GM23338 (cell line): ENCODE results near the gene BCL2. TPM values are rescaled to one million over a fixed set of nuclear protein-coding genes. Genes with fewer than 3 reads are reported as not detected.

Experiments
- ATAC-seq: fragments of 200-7000 bp; cut with Tn5 transposase; 3 replicates; pipeline ENCODE4 v1.9.1; 2020
- DNase-seq: peaks from one replicate; pipeline ENCODE4 v3.0.0-alpha.2; 2015; ENCODE audit warnings: low spot score
- H2AFZ ChIP-seq: fragments of 200-600 bp; sonication (generic); 2 replicates; pipeline ENCODE4 v1.8.0; 2016; ENCODE audit warnings: antibody characterized with exemption, mild to moderate bottlenecking, moderate library complexity
- H3F3A ChIP-seq: fragments of 200-600 bp; sonication (generic); replicated peaks from 2 replicates; pipeline ENCODE4 v1.8.0; 2017; ENCODE audit warnings: antibody characterized with exemption, mixed run types, low read depth
- H3K27ac ChIP-seq: fragments of 200-600 bp; sonication (generic); 2 replicates; pipeline ENCODE4 v1.6.1; 2016; ENCODE audit warnings: low read depth
- H3K27me3 ChIP-seq: fragments of 200-600 bp; sonication (generic); 2 replicates; pipeline ENCODE4 v1.8.0; 2016; ENCODE audit warnings: mild to moderate bottlenecking, mixed run types, moderate library complexity; ENCODE audit not compliant: insufficient read depth
- H3K36me3 ChIP-seq: fragments of 200-600 bp; sonication (generic); 2 replicates; pipeline ENCODE4 v1.8.0; 2016; ENCODE audit warnings: mild to moderate bottlenecking; ENCODE audit not compliant: insufficient read depth
- H3K4me1 ChIP-seq: fragments of 200-600 bp; sonication (generic); 2 replicates; pipeline ENCODE4 v1.8.0; 2016; ENCODE audit warnings: mild to moderate bottlenecking, moderate library complexity; ENCODE audit not compliant: insufficient read depth
- H3K4me2 ChIP-seq: fragments of 200-600 bp; sonication (generic); 2 replicates; pipeline ENCODE4 v1.7.1; 2017; ENCODE audit warnings: mixed run types
- H3K4me3 ChIP-seq: fragments of 200-600 bp; sonication (generic); 2 replicates; pipeline ENCODE4 v1.6.1; 2016; ENCODE audit warnings: mixed run types
- H3K79me2 ChIP-seq: fragments of 200-600 bp; sonication (generic); replicated peaks from 2 replicates; pipeline ENCODE4 v1.8.0; 2017; ENCODE audit warnings: mild to moderate bottlenecking; ENCODE audit not compliant: insufficient read depth
- H3K9me2 ChIP-seq: fragments of 200-600 bp; sonication (generic); 2 replicates; pipeline ENCODE4 v1.8.0; 2017; ENCODE audit not compliant: insufficient read depth
- H4K20me1 ChIP-seq: fragments of 200-600 bp; sonication (generic); replicated peaks from 2 replicates; pipeline ENCODE4 v1.8.0; 2017; ENCODE audit warnings: mild to moderate bottlenecking; ENCODE audit not compliant: insufficient read depth
- H3K27ac Mint-ChIP-seq: 2 replicates; pipeline ENCODE4 v1.8.0; 2020; ENCODE audit warnings: inconsistent platforms, mild to moderate bottlenecking, moderate library complexity, mixed read lengths
- H3K27me3 Mint-ChIP-seq: 3 replicates; pipeline ENCODE4 v1.8.0; 2022; ENCODE audit warnings: low read depth, mild to moderate bottlenecking, moderate library complexity, mixed read lengths, inconsistent platforms; ENCODE audit not compliant: insufficient read depth, poor library complexity
- H3K36me3 Mint-ChIP-seq: 3 replicates; pipeline ENCODE4 v1.8.0; 2021; ENCODE audit warnings: low read depth, mild to moderate bottlenecking, inconsistent platforms, moderate library complexity, mixed read lengths
- H3K4me1 Mint-ChIP-seq: 3 replicates; pipeline ENCODE4 v1.8.0; 2020; ENCODE audit warnings: mild to moderate bottlenecking, inconsistent platforms, mixed read lengths
- H3K4me3 Mint-ChIP-seq: 3 replicates; pipeline ENCODE4 v1.8.0; 2021; ENCODE audit warnings: moderate library complexity, mild to moderate bottlenecking, inconsistent platforms, mixed read lengths
- H3K9me3 Mint-ChIP-seq: 3 replicates; pipeline ENCODE4 v1.8.0; 2020; ENCODE audit warnings: moderate library complexity, mild to moderate bottlenecking, inconsistent platforms, mixed read lengths
- CREB1 ChIP-seq: fragments of 250-450 bp; sonication (Bioruptor Pico); IDR thresholded peaks from 2 replicates; pipeline ENCODE4 v1.5.0; 2020; ENCODE audit warnings: low read depth, mild to moderate bottlenecking, moderate library complexity
- EZH2 ChIP-seq: fragments of 200-600 bp; sonication (generic); IDR thresholded peaks from one replicate; pipeline ENCODE4 v1.8.0; 2017; ENCODE audit warnings: antibody characterized with exemption, mild to moderate bottlenecking, low read depth; ENCODE audit not compliant: unreplicated experiment
- EZH2phosphoT487 ChIP-seq: fragments of 200-600 bp; sonication (generic); IDR thresholded peaks from one replicate; pipeline ENCODE4 v1.8.1; 2018; ENCODE audit warnings: antibody characterized with exemption; ENCODE audit not compliant: unreplicated experiment
- JUNB ChIP-seq: IDR thresholded peaks from one replicate; pipeline ENCODE4 v1.6.1; 2016; ENCODE audit warnings: antibody characterized with exemption; ENCODE audit not compliant: unreplicated experiment
- NANOG ChIP-seq: IDR thresholded peaks from 2 replicates; pipeline ENCODE4 v1.6.1; 2016; ENCODE audit warnings: antibody characterized with exemption, borderline replicate concordance
- POLR2AphosphoS5 ChIP-seq: IDR thresholded peaks from 2 replicates; pipeline ENCODE4 v1.6.1; 2016; ENCODE audit warnings: antibody characterized with exemption, low read depth
- REST ChIP-seq: IDR thresholded peaks from one replicate; pipeline ENCODE4 v1.6.1; 2018; ENCODE audit warnings: antibody characterized with exemption; ENCODE audit not compliant: unreplicated experiment
- STAT1 ChIP-seq: IDR thresholded peaks from one replicate; pipeline ENCODE4 v1.6.1; 2016; ENCODE audit warnings: antibody characterized with exemption; ENCODE audit not compliant: unreplicated experiment
- ZNF114 ChIP-seq: fragments of 250-450 bp; sonication (Bioruptor Pico); IDR thresholded peaks from 2 replicates; pipeline ENCODE4 v1.5.0; 2020; ENCODE audit warnings: mild to moderate bottlenecking, moderate library complexity
- ZNF331 ChIP-seq: fragments of 250-450 bp; sonication (Bioruptor Pico); IDR thresholded peaks from 2 replicates; pipeline ENCODE4 v1.5.0; 2020; ENCODE audit warnings: low read depth, mild to moderate bottlenecking, moderate library complexity
- polyA plus RNA-seq: library from polyadenylated mRNA; unstranded; fragments of >200 nt; fragmentation: Nextera tagmentation; extraction: Ambion mirVana; gene quantifications from 2 replicates; pipeline ENCODE4 v1.2.1, GENCODE V29; 2016
- total RNA-seq: library from RNA; depleted of rRNA; stranded (reverse); fragments of >200 nt; shearing (Covaris generic); gene quantifications from 2 replicates; pipeline ENCODE4 v1.2.3, GENCODE V29; 2014
- TF ChIP-seq, protein P1 (sequence below), 2 experiments: fragments of 200-600 bp in 1 of 2; sonication (generic) in 1 of 2; conservative IDR thresholded peaks; 2 replicates each; pipeline versions ENCODE4 v1.5.1 to v1.6.1; 2016 to 2017; ENCODE audit warnings: antibody characterized with exemption in 2 of 2, low read depth in 2 of 2, mild to moderate bottlenecking in 2 of 2, moderate library complexity in 1 of 2
- TF ChIP-seq, protein P2 (sequence below): IDR thresholded peaks from 2 replicates; pipeline ENCODE4 v1.6.1; 2016; ENCODE audit warnings: antibody characterized with exemption
- TF ChIP-seq, protein P3 (sequence below): fragments of 250-450 bp; sonication (Bioruptor Pico); IDR thresholded peaks from 2 replicates; pipeline ENCODE4 v1.5.0; 2020; ENCODE audit warnings: mild to moderate bottlenecking, moderate library complexity

BCL2 gene
- total and polyA plus RNA-seq, 2 experiments from 2014 or later = 1.2 to 4.0 TPM

DNA sequence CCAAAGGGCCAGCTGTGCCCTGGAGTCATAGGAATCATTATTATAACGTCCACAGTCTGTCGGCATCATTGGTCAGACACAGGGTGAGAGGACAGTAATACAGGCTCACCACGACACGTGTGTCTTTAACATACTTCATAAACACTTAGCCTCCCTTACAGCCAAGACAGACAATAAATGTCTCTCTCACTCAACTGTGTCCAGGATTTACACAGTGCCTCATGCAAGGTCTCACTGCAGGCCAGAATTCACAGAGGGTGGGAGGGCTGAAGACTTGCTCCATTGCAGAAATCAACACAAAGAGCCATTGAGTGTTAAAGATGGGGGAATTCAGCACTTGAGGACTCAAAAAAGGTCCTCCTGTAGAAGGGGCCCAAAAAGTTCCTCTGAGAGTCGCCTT is 210.5 kb downstream of the BCL2 start (continued):
- TF ChIP-seq EZH2phosphoT487 (no peak), JUNB (no peak), NANOG (no peak), POLR2AphosphoS5 (no peak), CREB1 (CRISPR knock-in tag) (no peak), REST (no peak), EZH2 (no peak)

DNA sequence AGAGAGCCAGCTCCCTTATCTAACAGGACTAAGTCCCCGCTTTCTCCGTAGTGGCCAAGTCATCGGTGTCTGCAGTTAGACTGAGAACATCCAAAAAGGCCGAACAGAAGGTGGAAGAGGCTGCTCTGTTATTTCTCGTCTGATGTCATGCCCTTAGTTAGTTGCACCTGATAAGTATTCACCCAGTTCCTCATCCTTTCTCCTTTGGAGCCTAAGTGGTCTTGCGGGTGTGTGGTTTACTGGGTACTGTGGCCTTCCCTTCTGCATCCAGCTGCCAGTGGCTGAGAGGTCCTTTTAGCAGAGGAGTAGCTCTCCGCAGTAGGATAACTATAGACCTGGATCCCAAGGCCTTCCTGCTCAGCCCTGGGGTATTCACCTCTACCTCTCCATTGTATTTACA is 211.6 kb downstream of the BCL2 start:
- H3K27me3 Mint-ChIP-seq = no peaks in the 10 kb centered on the region
- no peaks in the 10 kb centered on the region for H4K20me1 ChIP-seq
- no peaks in the 10 kb centered on the region for H3K4me1 ChIP-seq
- H3K4me1 Mint-ChIP-seq = peaks cover 13% of the 10 kb centered on the region; the same call in 2 of the 3 replicates
- no peak for DNase-seq
- H2AFZ ChIP-seq = no peak overlapping the region
- peaks cover 3% of the 10 kb centered on the region; the same call in 2 of the 3 replicates for H3K36me3 Mint-ChIP-seq
- H3K9me2 ChIP-seq = 0 out of 2 replicates have a peak, but pooled peaks cover 7% of the 10 kb centered on the region
- H3K27ac ChIP-seq = no peak overlapping the region
- H3K36me3 ChIP-seq = no peaks in the 10 kb centered on the region
- H3F3A ChIP-seq = no peaks in the 10 kb centered on the region
- peaks cover 6% of the 10 kb centered on the region; the same call in 2 of the 3 replicates for H3K9me3 Mint-ChIP-seq
- H3K4me3 Mint-ChIP-seq = no peak overlapping the region
- no peak overlapping the region for H3K4me2 ChIP-seq
- no peaks in the 10 kb centered on the region for H3K79me2 ChIP-seq
- H3K27ac Mint-ChIP-seq = no peak overlapping the region
- no peak for ATAC-seq
- H3K27me3 ChIP-seq = no peaks in the 10 kb centered on the region
- no peak overlapping the region for H3K4me3 ChIP-seq
- TF ChIP-seq EZH2 (no peak), NANOG (no peak), EZH2phosphoT487 (no peak), ZNF114 (no peak), POLR2AphosphoS5 (no peak), ZNF331 (CRISPR knock-in tag) (no peak), STAT1 (no peak), CREB1 (CRISPR knock-in tag) (no peak), JUNB (no peak)
- TF ChIP-seq, protein P1, sequence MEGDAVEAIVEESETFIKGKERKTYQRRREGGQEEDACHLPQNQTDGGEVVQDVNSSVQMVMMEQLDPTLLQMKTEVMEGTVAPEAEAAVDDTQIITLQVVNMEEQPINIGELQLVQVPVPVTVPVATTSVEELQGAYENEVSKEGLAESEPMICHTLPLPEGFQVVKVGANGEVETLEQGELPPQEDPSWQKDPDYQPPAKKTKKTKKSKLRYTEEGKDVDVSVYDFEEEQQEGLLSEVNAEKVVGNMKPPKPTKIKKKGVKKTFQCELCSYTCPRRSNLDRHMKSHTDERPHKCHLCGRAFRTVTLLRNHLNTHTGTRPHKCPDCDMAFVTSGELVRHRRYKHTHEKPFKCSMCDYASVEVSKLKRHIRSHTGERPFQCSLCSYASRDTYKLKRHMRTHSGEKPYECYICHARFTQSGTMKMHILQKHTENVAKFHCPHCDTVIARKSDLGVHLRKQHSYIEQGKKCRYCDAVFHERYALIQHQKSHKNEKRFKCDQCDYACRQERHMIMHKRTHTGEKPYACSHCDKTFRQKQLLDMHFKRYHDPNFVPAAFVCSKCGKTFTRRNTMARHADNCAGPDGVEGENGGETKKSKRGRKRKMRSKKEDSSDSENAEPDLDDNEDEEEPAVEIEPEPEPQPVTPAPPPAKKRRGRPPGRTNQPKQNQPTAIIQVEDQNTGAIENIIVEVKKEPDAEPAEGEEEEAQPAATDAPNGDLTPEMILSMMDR (conservative IDR thresholded peaks at IDR 0.05; ENCODE audit: low read depth in 2 of 2) = no peak
- TF ChIP-seq, protein P2, sequence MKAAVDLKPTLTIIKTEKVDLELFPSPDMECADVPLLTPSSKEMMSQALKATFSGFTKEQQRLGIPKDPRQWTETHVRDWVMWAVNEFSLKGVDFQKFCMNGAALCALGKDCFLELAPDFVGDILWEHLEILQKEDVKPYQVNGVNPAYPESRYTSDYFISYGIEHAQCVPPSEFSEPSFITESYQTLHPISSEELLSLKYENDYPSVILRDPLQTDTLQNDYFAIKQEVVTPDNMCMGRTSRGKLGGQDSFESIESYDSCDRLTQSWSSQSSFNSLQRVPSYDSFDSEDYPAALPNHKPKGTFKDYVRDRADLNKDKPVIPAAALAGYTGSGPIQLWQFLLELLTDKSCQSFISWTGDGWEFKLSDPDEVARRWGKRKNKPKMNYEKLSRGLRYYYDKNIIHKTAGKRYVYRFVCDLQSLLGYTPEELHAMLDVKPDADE = no peak
- TF ChIP-seq, protein P3, sequence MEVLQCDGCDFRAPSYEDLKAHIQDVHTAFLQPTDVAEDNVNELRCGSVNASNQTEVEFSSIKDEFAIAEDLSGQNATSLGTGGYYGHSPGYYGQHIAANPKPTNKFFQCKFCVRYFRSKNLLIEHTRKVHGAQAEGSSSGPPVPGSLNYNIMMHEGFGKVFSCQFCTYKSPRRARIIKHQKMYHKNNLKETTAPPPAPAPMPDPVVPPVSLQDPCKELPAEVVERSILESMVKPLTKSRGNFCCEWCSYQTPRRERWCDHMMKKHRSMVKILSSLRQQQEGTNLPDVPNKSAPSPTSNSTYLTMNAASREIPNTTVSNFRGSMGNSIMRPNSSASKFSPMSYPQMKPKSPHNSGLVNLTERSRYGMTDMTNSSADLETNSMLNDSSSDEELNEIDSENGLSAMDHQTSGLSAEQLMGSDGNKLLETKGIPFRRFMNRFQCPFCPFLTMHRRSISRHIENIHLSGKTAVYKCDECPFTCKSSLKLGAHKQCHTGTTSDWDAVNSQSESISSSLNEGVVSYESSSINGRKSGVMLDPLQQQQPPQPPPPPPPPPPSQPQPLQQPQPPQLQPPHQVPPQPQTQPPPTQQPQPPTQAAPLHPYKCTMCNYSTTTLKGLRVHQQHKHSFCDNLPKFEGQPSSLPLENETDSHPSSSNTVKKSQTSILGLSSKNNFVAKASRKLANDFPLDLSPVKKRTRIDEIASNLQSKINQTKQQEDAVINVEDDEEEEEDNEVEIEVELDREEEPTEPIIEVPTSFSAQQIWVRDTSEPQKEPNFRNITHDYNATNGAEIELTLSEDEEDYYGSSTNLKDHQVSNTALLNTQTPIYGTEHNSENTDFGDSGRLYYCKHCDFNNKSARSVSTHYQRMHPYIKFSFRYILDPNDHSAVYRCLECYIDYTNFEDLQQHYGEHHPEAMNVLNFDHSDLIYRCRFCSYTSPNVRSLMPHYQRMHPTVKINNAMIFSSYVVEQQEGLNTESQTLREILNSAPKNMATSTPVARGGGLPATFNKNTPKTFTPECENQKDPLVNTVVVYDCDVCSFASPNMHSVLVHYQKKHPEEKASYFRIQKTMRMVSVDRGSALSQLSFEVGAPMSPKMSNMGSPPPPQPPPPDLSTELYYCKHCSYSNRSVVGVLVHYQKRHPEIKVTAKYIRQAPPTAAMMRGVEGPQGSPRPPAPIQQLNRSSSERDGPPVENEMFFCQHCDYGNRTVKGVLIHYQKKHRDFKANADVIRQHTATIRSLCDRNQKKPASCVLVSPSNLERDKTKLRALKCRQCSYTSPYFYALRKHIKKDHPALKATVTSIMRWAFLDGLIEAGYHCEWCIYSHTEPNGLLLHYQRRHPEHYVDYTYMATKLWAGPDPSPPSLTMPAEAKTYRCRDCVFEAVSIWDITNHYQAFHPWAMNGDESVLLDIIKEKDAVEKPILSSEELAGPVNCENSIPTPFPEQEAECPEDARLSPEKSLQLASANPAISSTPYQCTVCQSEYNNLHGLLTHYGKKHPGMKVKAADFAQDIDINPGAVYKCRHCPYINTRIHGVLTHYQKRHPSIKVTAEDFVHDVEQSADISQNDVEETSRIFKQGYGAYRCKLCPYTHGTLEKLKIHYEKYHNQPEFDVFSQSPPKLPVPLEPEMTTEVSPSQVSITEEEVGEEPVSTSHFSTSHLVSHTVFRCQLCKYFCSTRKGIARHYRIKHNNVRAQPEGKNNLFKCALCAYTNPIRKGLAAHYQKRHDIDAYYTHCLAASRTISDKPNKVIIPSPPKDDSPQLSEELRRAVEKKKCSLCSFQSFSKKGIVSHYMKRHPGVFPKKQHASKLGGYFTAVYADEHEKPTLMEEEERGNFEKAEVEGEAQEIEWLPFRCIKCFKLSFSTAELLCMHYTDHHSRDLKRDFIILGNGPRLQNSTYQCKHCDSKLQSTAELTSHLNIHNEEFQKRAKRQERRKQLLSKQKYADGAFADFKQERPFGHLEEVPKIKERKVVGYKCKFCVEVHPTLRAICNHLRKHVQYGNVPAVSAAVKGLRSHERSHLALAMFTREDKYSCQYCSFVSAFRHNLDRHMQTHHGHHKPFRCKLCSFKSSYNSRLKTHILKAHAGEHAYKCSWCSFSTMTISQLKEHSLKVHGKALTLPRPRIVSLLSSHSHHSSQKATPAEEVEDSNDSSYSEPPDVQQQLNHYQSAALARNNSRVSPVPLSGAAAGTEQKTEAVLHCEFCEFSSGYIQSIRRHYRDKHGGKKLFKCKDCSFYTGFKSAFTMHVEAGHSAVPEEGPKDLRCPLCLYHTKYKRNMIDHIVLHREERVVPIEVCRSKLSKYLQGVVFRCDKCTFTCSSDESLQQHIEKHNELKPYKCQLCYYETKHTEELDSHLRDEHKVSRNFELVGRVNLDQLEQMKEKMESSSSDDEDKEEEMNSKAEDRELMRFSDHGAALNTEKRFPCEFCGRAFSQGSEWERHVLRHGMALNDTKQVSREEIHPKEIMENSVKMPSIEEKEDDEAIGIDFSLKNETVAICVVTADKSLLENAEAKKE = no peak
